Endothelial cell of umbilical vein (primary cell): Measurements from ENCODE around the gene CCND1.

Source experiments
- CTCF ChIP-seq, 2 donors: IDR thresholded peaks; 1 replicate in 1 of 2; 2 replicates in 1 of 2; pipeline ENCODE4 v1.5.1; 2011; ENCODE audit warnings: low read length in 2 of 2, mild to moderate bottlenecking in 2 of 2, moderate library complexity in 2 of 2, control low read depth in 1 of 2, inconsistent platforms in 1 of 2, low read depth in 1 of 2; ENCODE audit not compliant: insufficient read depth in 1 of 2; ENCODE audit errors: extremely low read depth in 1 of 2
- EZH2 ChIP-seq: IDR thresholded peaks from 2 replicates; pipeline ENCODE4 v1.6.1; 2012; ENCODE audit warnings: borderline replicate concordance, low read depth, mild to moderate bottlenecking, moderate library complexity, low read length, inconsistent platforms; ENCODE audit not compliant: severe bottlenecking
- FOS ChIP-seq: IDR thresholded peaks from 2 replicates; pipeline ENCODE4 v1.6.1; 2011; ENCODE audit warnings: mild to moderate bottlenecking, low read length, moderate library complexity, borderline replicate concordance; ENCODE audit not compliant: insufficient read depth
- JUN ChIP-seq: IDR thresholded peaks from 2 replicates; pipeline ENCODE4 v1.6.1; 2011; ENCODE audit warnings: borderline replicate concordance, low read depth; ENCODE audit not compliant: insufficient read length, insufficient read depth
- MAX ChIP-seq: IDR thresholded peaks from 2 replicates; pipeline ENCODE4 v1.6.1; 2011; ENCODE audit not compliant: insufficient read depth, insufficient read length
- POLR2A ChIP-seq: IDR thresholded peaks from 2 replicates; pipeline ENCODE4 v1.6.1; 2012; ENCODE audit warnings: low read depth, mild to moderate bottlenecking, control low read depth, low read length
- POLR2AphosphoS5 ChIP-seq: IDR thresholded peaks from 2 replicates; pipeline ENCODE4 v1.6.1; 2012; ENCODE audit warnings: low read depth, mild to moderate bottlenecking, control low read depth, low read length, moderate library complexity; ENCODE audit not compliant: insufficient read depth

GRCh38 chr11:69682221-69682620, 41.3 kb downstream of the CCND1 start:
- no peak for TF ChIP-seq CTCF (IDR thresholded peaks at IDR 0.05; ENCODE audit: extremely low read depth in 1 of 2, insufficient read depth in 1 of 2, low read depth in 1 of 2, low read length in 2 of 2)
- TF ChIP-seq JUN: no peak
- no peak for TF ChIP-seq MAX
- TF ChIP-seq POLR2AphosphoS5: no peak
- no peak for TF ChIP-seq FOS
- TF ChIP-seq EZH2: no peak
- TF ChIP-seq POLR2A: no peak
